HCT116 (cell line): ENCODE measurements around the gene IL1RAPL2. TPM values are rescaled to one million over a fixed set of nuclear protein-coding genes. Genes with fewer than 3 reads are reported as not detected.

ENCODE experiments used
- ATAC-seq: fragments of 200-7000 bp; cut with Tn5 transposase; 2 replicates; pipeline ENCODE4 v1.9.1; 2020; ENCODE audit warnings: mild to moderate bottlenecking, moderate library complexity
- BruUV-seq: library from RNA; stranded (reverse); fragments of 400-500 nt; replicated peaks from 2 replicates; lab custom pipeline; 2021; lab: Mats Ljungman, UMichigan
- CTCF ChIA-PET: fragments of 300-600 bp; sonication (Branson Sonifier 250); formaldehyde crosslinking; loops from one replicate; lab custom pipeline; 2021; ENCODE audit warnings: antibody characterized with exemption; lab: Charles Lee
- POLR2A ChIA-PET: fragments of 300-600, 350-600 bp; sonication (Branson Sonifier 250); formaldehyde crosslinking; loops from one replicate; lab custom pipeline; 2021; ENCODE audit warnings: antibody characterized with exemption; lab: Charles Lee
- RAD21 ChIA-PET, 2 experiments: fragments of 300-600 bp; sonication (Branson Sonifier 250); formaldehyde crosslinking; loops; one replicate each; lab custom pipeline; 2023; ENCODE audit warnings: low total read pairs in 2 of 2; ENCODE audit not compliant: uncharacterized antibody in 2 of 2, unreplicated experiment in 2 of 2, low non-redundant PET in 1 of 2; lab: Charles Lee
- DNase-seq: peaks from one replicate; pipeline ENCODE4 v3.0.0-alpha.2; 2010; ENCODE audit warnings: low read depth, low spot score
- H2AFZ ChIP-seq: fragments of 200-600 bp; shearing (Covaris generic), sonication (generic); 2 replicates; pipeline ENCODE4 v1.6.1; 2017; ENCODE audit warnings: low read depth, mixed run types, mixed read lengths, antibody characterized with exemption, low read length; ENCODE audit not compliant: poor library complexity, severe bottlenecking
- H3K27ac ChIP-seq: 2 replicates; pipeline ENCODE4 v1.5.1; 2012; ENCODE audit warnings: low read depth, low read length
- H3K27me3 ChIP-seq: fragments of 200-600 bp; sonication (generic); 2 replicates; pipeline ENCODE4 v1.6.1; 2016; ENCODE audit warnings: mixed run types, low read length, mixed read lengths; ENCODE audit not compliant: insufficient read depth
- H3K36me3 ChIP-seq, 2 experiments: fragments of 200-500 bp in 1 of 2; fragments of 200-600 bp in 1 of 2; sonication (Bioruptor generic) in 1 of 2; sonication (generic) in 1 of 2; 2 replicates each; pipeline versions ENCODE4 v1.5.1 to v1.6.1; 2014 to 2016; ENCODE audit warnings: low read length in 2 of 2, inconsistent platforms in 1 of 2, mixed read lengths in 1 of 2, mixed run types in 1 of 2; ENCODE audit not compliant: insufficient read depth in 2 of 2, control insufficient read depth in 1 of 2
- H3K4me1 ChIP-seq, 2 experiments: fragments of 200-600 bp in 1 of 2; sonication (generic) in 1 of 2; 2 replicates each; pipeline versions ENCODE4 v1.5.1 to v1.6.1; 2012 to 2017; ENCODE audit warnings: low read length in 2 of 2, inconsistent platforms in 1 of 2, mild to moderate bottlenecking in 1 of 2, mixed read lengths in 1 of 2, mixed run types in 1 of 2, moderate library complexity in 1 of 2; ENCODE audit not compliant: insufficient read depth in 2 of 2, control insufficient read depth in 1 of 2
- H3K4me2 ChIP-seq: fragments of 200-600 bp; sonication (generic); 2 replicates; pipeline ENCODE4 v1.6.1; 2017; ENCODE audit warnings: mixed run types, low read length, mixed read lengths
- H3K4me3 ChIP-seq, 2 experiments: fragments of 200-600 bp in 1 of 2; sonication (generic) in 1 of 2; replicated peaks in 1 of 2; 2 replicates each; pipeline ENCODE4 v1.5.1; 2011 to 2016; ENCODE audit warnings: low read length in 2 of 2, control low read depth in 1 of 2, low read depth in 1 of 2, mild to moderate bottlenecking in 1 of 2, mixed read lengths in 1 of 2, mixed run types in 1 of 2
- H3K79me2 ChIP-seq: fragments of 200-600 bp; sonication (generic); 2 replicates; pipeline ENCODE4 v1.6.1; 2017; ENCODE audit warnings: mild to moderate bottlenecking, mixed run types, low read length, moderate library complexity, mixed read lengths; ENCODE audit not compliant: insufficient read depth
- H3K9ac ChIP-seq: fragments of 200-600 bp; sonication (generic); 2 replicates; pipeline ENCODE4 v1.6.1; 2016; ENCODE audit warnings: low read length, mixed read lengths
- H3K9me2 ChIP-seq: fragments of 200-600 bp; sonication (generic), shearing (Covaris generic); 2 replicates; pipeline ENCODE4 v1.6.1; 2017; ENCODE audit warnings: mixed run types, mild to moderate bottlenecking, moderate library complexity; ENCODE audit not compliant: insufficient read depth
- H3K9me3 ChIP-seq, 2 experiments: fragments of 200-500 bp in 1 of 2; fragments of 200-600 bp in 1 of 2; sonication (Bioruptor generic) in 1 of 2; sonication (generic) in 1 of 2; 2 replicates each; pipeline ENCODE4 v1.6.1; 2014 to 2017; ENCODE audit warnings: low read length in 2 of 2, mixed read lengths in 2 of 2, inconsistent platforms in 1 of 2, low read depth in 1 of 2, mild to moderate bottlenecking in 1 of 2, mixed run types in 1 of 2, moderate library complexity in 1 of 2; ENCODE audit not compliant: control insufficient read depth in 1 of 2, insufficient read depth in 1 of 2
- H4K20me1 ChIP-seq: fragments of 200-600 bp; sonication (generic), shearing (Covaris generic); 2 replicates; pipeline ENCODE4 v1.6.1; 2017; ENCODE audit warnings: mixed run types, mild to moderate bottlenecking, moderate library complexity; ENCODE audit not compliant: insufficient read depth
- EGR1 ChIP-seq: IDR thresholded peaks from 2 replicates; pipeline ENCODE4 v1.6.1; 2012; ENCODE audit warnings: low read depth
- ELF1 ChIP-seq: IDR thresholded peaks from 2 replicates; pipeline ENCODE4 v1.6.1; 2012; ENCODE audit warnings: low read depth, borderline replicate concordance
- EZH2phosphoT487 ChIP-seq: fragments of 200-600 bp; IDR thresholded peaks from 2 replicates; pipeline ENCODE4 v1.6.1; 2018; ENCODE audit warnings: antibody characterized with exemption, borderline replicate concordance
- JUND ChIP-seq: IDR thresholded peaks from 2 replicates; pipeline ENCODE4 v1.6.1; 2012
- POLR2AphosphoS5 ChIP-seq: IDR thresholded peaks from 2 replicates; pipeline ENCODE4 v1.6.1; 2011; ENCODE audit warnings: mild to moderate bottlenecking, low read depth, low read length, moderate library complexity
- SIN3A ChIP-seq: IDR thresholded peaks from 2 replicates; pipeline ENCODE4 v1.6.1; 2012; ENCODE audit warnings: low read depth
- SP1 ChIP-seq: IDR thresholded peaks from 2 replicates; pipeline ENCODE4 v1.6.1; 2012; ENCODE audit warnings: low read depth
- SRF ChIP-seq: IDR thresholded peaks from 2 replicates; pipeline ENCODE4 v1.6.1; 2012; ENCODE audit warnings: low read depth
- TCF7L2 ChIP-seq: IDR thresholded peaks from 2 replicates; pipeline ENCODE4 v1.7.0; 2011; ENCODE audit warnings: borderline replicate concordance, inconsistent platforms; ENCODE audit not compliant: insufficient read depth, insufficient read length; ENCODE audit errors: extremely low read depth
- YY1 ChIP-seq: IDR thresholded peaks from 2 replicates; pipeline ENCODE4 v1.6.1; 2011; ENCODE audit warnings: low read length, low read depth, moderate library complexity, mild to moderate bottlenecking; ENCODE audit not compliant: insufficient replicate concordance; ENCODE audit errors: extremely low read depth
- ZFX ChIP-seq: fragments of 450-650 bp; IDR thresholded peaks from 2 replicates; pipeline ENCODE4 v1.6.1; 2017
- ZNF274 ChIP-seq: fragments of 200-500 bp; sonication (Bioruptor generic); IDR thresholded peaks from 2 replicates; pipeline ENCODE4 v1.6.1; 2014; ENCODE audit warnings: mild to moderate bottlenecking, low read depth, low read length, inconsistent platforms
- intact Hi-C: fragments of 100-400 bp; cut with micrococcal nuclease; formaldehyde crosslinking; loops from 2 replicates; pipeline ENCODE4 v1.10.0; 2022
- total RNA-seq: library from RNA; stranded (reverse); gene quantifications from one replicate; pipeline ENCODE4 v1.2.1, GENCODE V29; 2021; ENCODE audit not compliant: unreplicated experiment
- TF ChIP-seq, protein P1 (sequence below), 3 experiments: fragments of 200-600 bp in 1 of 3; sonication (generic) in 1 of 3; IDR thresholded peaks in 2 of 3; conservative IDR thresholded peaks in 1 of 3; 2 replicates each; pipeline ENCODE4 v1.5.1; 2012 to 2017; ENCODE audit warnings: low read depth in 2 of 3, low read length in 2 of 3, antibody characterized with exemption in 1 of 3, borderline replicate concordance in 1 of 3, control low read depth in 1 of 3, mild to moderate bottlenecking in 1 of 3, mixed read lengths in 1 of 3, mixed run types in 1 of 3, moderate library complexity in 1 of 3; ENCODE audit not compliant: insufficient read depth in 1 of 3
- TF ChIP-seq, protein P2 (sequence below): IDR thresholded peaks from 2 replicates; pipeline ENCODE4 v1.6.1; 2012

The IL1RAPL2 gene
- total RNA-seq, 1 experiment from 2014 or later, result not detected

DNA sequence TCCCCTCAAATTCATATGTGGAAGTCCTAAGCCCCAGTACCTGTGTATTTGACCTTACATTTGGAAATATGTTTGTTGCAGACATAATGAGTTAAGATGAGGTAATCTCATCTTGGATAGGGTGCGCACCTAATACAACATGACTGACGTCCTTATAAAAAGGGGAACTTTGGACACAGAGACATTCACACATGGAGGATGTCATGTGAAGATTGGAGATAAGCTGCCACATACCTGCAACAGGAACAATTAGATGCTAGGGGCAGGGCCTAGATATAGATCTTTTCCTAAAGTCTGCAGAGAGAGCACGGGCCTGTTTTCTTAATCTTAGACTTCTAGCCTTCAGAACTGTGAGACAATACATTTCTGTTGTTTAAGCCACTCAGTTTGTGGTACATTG, 162.5 kb downstream of the IL1RAPL2 start:
- TF ChIP-seq SIN3A (no peak), ZFX (no peak), ZNF274 (no peak), YY1 (no peak), POLR2AphosphoS5 (no peak), SRF (no peak), SP1 (no peak), ELF1 (no peak), EGR1 (no peak), TCF7L2 (no peak), JUND (no peak), EZH2phosphoT487 (no peak)
- TF ChIP-seq, protein P1, sequence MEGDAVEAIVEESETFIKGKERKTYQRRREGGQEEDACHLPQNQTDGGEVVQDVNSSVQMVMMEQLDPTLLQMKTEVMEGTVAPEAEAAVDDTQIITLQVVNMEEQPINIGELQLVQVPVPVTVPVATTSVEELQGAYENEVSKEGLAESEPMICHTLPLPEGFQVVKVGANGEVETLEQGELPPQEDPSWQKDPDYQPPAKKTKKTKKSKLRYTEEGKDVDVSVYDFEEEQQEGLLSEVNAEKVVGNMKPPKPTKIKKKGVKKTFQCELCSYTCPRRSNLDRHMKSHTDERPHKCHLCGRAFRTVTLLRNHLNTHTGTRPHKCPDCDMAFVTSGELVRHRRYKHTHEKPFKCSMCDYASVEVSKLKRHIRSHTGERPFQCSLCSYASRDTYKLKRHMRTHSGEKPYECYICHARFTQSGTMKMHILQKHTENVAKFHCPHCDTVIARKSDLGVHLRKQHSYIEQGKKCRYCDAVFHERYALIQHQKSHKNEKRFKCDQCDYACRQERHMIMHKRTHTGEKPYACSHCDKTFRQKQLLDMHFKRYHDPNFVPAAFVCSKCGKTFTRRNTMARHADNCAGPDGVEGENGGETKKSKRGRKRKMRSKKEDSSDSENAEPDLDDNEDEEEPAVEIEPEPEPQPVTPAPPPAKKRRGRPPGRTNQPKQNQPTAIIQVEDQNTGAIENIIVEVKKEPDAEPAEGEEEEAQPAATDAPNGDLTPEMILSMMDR (IDR thresholded peaks at IDR 0.05 in 2 of 3, conservative IDR thresholded peaks at IDR 0.05 in 1 of 3; ENCODE audit: borderline replicate concordance in 1 of 3, insufficient read depth in 1 of 3, low read depth in 2 of 3, low read length in 2 of 3), result no peak
- TF ChIP-seq, protein P2, sequence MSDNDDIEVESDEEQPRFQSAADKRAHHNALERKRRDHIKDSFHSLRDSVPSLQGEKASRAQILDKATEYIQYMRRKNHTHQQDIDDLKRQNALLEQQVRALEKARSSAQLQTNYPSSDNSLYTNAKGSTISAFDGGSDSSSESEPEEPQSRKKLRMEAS, result no peak
- intact Hi-C loops, result no loop called here

More for the DNA sequence above, 162.5 kb downstream of the IL1RAPL2 start:
- Histone ChIP-seq H3K4me1 (no peaks in the 10 kb centered on the region), H3K79me2 (no peaks in the 10 kb centered on the region), H3K9me2 (no peaks in the 10 kb centered on the region), H2AFZ (no peak overlapping the region), H4K20me1 (no peaks in the 10 kb centered on the region), H3K36me3 (no peaks in the 10 kb centered on the region), H3K9me3 (no peaks in the 10 kb centered on the region), H3K4me2 (no peak overlapping the region), H3K9ac (no peak overlapping the region), H3K4me3 (no peak overlapping the region), H3K27me3 (no peaks in the 10 kb centered on the region), H3K27ac (no peak overlapping the region)
- ChIA-PET RAD21 (no interaction called here), POLR2A (no interaction called here), CTCF (no interaction called here)
- no peak for DNase-seq
- no TSS peak for BruUV-seq
- ATAC-seq, result no peak
